ENCODE data around the gene NANOS2. TPM values are rescaled to one million over a fixed set of nuclear protein-coding genes. Genes with fewer than 3 reads are reported as not detected.

Gene NANOS2
- total and polyA plus RNA-seq, 4 donors = not detected

GRCh38 chr19:45934551-45935230, 20.1 kb upstream of the NANOS2 start:
- Histone ChIP-seq H3K36me3 (ENCODE audit: control insufficient read depth in 4 of 4, insufficient read depth in 3 of 4, low read depth in 1 of 4, low read length in 3 of 4) (no peaks in the 10 kb centered on the region), H3K9ac (ENCODE audit: low read depth in 1 of 2, low read length in 2 of 2) (no peak overlapping the region), H3K4me3 (ENCODE audit: low read depth in 1 of 3, low read length in 3 of 3) (no peak overlapping the region), H3K9me3 (ENCODE audit: control insufficient read depth in 4 of 4, low read length in 3 of 4) (no peaks in the 10 kb centered on the region), H3K4me1 (ENCODE audit: control insufficient read depth in 4 of 4, insufficient read depth in 4 of 4, low read length in 3 of 4) (no peaks in the 10 kb centered on the region), H3K27ac (ENCODE audit: low read depth in 1 of 2, low read length in 2 of 2) (no peak overlapping the region), H3K27me3 (ENCODE audit: control insufficient read depth in 4 of 4, insufficient read depth in 4 of 4, low read length in 3 of 4) (peaks cover 0 to 3% (median 1%) of the 10 kb centered on the region in 4 donors)
- TF ChIP-seq, protein P1, sequence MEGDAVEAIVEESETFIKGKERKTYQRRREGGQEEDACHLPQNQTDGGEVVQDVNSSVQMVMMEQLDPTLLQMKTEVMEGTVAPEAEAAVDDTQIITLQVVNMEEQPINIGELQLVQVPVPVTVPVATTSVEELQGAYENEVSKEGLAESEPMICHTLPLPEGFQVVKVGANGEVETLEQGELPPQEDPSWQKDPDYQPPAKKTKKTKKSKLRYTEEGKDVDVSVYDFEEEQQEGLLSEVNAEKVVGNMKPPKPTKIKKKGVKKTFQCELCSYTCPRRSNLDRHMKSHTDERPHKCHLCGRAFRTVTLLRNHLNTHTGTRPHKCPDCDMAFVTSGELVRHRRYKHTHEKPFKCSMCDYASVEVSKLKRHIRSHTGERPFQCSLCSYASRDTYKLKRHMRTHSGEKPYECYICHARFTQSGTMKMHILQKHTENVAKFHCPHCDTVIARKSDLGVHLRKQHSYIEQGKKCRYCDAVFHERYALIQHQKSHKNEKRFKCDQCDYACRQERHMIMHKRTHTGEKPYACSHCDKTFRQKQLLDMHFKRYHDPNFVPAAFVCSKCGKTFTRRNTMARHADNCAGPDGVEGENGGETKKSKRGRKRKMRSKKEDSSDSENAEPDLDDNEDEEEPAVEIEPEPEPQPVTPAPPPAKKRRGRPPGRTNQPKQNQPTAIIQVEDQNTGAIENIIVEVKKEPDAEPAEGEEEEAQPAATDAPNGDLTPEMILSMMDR (IDR thresholded peaks at IDR 0.05; ENCODE audit: low read depth, low read length, missing input control) = no peak
- TF ChIP-seq TAF1 (conservative IDR thresholded peaks at IDR 0.05) (no peak), GABPA (IDR thresholded peaks at IDR 0.05 in 1 of 2, conservative IDR thresholded peaks at IDR 0.05 in 1 of 2) (no peak)
- DNase-seq (ENCODE audit: low spot score) = no peak
- 30% methylated on average over 19 of the region's 19 CpGs for WGBS

GRCh38 chr19:45933759-45934158, 19.2 kb upstream of the NANOS2 start:
- DNase-seq (ENCODE audit: low spot score) = no peak
- H3K4me3 ChIP-seq (ENCODE audit: low read depth in 1 of 3, low read length in 3 of 3) = no peak overlapping the region
- no peak overlapping the region for H3K27ac ChIP-seq (ENCODE audit: low read depth in 1 of 2, low read length in 2 of 2)
- no peaks in the 10 kb centered on the region for H3K4me1 ChIP-seq (ENCODE audit: control insufficient read depth in 4 of 4, insufficient read depth in 4 of 4, low read length in 3 of 4)
- peaks cover 0 to 3% (median 1%) of the 10 kb centered on the region in 4 donors for H3K27me3 ChIP-seq (ENCODE audit: control insufficient read depth in 4 of 4, insufficient read depth in 4 of 4, low read length in 3 of 4)
- H3K36me3 ChIP-seq (ENCODE audit: control insufficient read depth in 4 of 4, insufficient read depth in 3 of 4, low read depth in 1 of 4, low read length in 3 of 4) = no peaks in the 10 kb centered on the region
- H3K9ac ChIP-seq (ENCODE audit: low read depth in 1 of 2, low read length in 2 of 2) = no peak overlapping the region
- TF ChIP-seq TAF1 (conservative IDR thresholded peaks at IDR 0.05) (no peak), ATF3 (IDR thresholded peaks at IDR 0.05) (no peak), RAD21 (IDR thresholded peaks at IDR 0.05) (no peak), SP1 (IDR thresholded peaks at IDR 0.05) (no peak), REST (IDR thresholded peaks at IDR 0.05) (no peak), RXRA (IDR thresholded peaks at IDR 0.05) (no peak)
- H3K9me3 ChIP-seq (ENCODE audit: control insufficient read depth in 4 of 4, low read length in 3 of 4) = no peaks in the 10 kb centered on the region
- 67% methylated on average over 9 of the region's 9 CpGs for WGBS

DNA sequence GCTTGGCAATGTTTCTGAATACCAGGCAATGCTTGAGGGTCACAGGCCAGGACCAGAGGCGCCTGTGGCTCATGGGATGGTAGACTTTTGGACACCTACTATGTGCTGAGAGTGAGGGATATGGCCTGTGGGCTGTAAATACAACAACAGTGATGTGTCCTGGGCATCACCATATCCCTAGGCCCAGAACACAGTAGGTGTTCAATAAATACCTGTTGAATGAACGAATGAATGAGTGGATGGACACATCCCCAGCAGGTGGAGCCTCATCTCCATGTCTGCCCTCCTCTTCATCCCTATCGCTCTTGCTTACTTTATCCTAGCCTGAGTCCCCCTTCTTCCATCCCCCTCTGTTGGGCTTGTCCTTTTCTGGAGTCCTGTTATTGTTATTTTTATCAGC, 16.5 kb upstream of the NANOS2 start:
- TF ChIP-seq SP1 (IDR thresholded peaks at IDR 0.05) = no peak
- TF ChIP-seq FOXA2 (IDR thresholded peaks at IDR 0.05) = no peak
- TF ChIP-seq TAF1 (conservative IDR thresholded peaks at IDR 0.05) = no peak
- no peak for TF ChIP-seq JUND (IDR thresholded peaks at IDR 0.05)
- TF ChIP-seq, protein P1 (IDR thresholded peaks at IDR 0.05; ENCODE audit: low read depth, low read length, missing input control) = no peak
- Histone ChIP-seq H3K9ac (ENCODE audit: low read depth in 1 of 2, low read length in 2 of 2) (no peak overlapping the region), H3K4me3 (ENCODE audit: low read depth in 1 of 3, low read length in 3 of 3) (no peak overlapping the region), H3K9me3 (ENCODE audit: control insufficient read depth in 4 of 4, low read length in 3 of 4) (no peaks in the 10 kb centered on the region), H3K27ac (ENCODE audit: low read depth in 1 of 2, low read length in 2 of 2) (no peak overlapping the region), H3K36me3 (ENCODE audit: control insufficient read depth in 4 of 4, insufficient read depth in 3 of 4, low read depth in 1 of 4, low read length in 3 of 4) (no peaks in the 10 kb centered on the region), H3K27me3 (ENCODE audit: control insufficient read depth in 4 of 4, insufficient read depth in 4 of 4, low read length in 3 of 4) (peaks cover 0 to 3% (median 0%) of the 10 kb centered on the region in 4 donors), H3K4me1 (ENCODE audit: control insufficient read depth in 4 of 4, insufficient read depth in 4 of 4, low read length in 3 of 4) (peaks cover 0 to 7% (median 3%) of the 10 kb centered on the region in 4 donors)
- no peak for DNase-seq (ENCODE audit: low spot score)
- 53% methylated on average over 3 of the region's 3 CpGs for WGBS
